HL-60 (cell line): ENCODE measurements around the gene PRR23A.

ENCODE experiments used
- CTCF ChIP-seq: IDR thresholded peaks from one replicate; pipeline ENCODE4 v1.5.1; 2011; ENCODE audit warnings: low read length, control low read depth, inconsistent platforms; ENCODE audit not compliant: insufficient read depth
- POLR2AphosphoS5 ChIP-seq: IDR thresholded peaks from 2 replicates; pipeline ENCODE4 v1.6.1; 2012; ENCODE audit warnings: low read depth

DNA sequence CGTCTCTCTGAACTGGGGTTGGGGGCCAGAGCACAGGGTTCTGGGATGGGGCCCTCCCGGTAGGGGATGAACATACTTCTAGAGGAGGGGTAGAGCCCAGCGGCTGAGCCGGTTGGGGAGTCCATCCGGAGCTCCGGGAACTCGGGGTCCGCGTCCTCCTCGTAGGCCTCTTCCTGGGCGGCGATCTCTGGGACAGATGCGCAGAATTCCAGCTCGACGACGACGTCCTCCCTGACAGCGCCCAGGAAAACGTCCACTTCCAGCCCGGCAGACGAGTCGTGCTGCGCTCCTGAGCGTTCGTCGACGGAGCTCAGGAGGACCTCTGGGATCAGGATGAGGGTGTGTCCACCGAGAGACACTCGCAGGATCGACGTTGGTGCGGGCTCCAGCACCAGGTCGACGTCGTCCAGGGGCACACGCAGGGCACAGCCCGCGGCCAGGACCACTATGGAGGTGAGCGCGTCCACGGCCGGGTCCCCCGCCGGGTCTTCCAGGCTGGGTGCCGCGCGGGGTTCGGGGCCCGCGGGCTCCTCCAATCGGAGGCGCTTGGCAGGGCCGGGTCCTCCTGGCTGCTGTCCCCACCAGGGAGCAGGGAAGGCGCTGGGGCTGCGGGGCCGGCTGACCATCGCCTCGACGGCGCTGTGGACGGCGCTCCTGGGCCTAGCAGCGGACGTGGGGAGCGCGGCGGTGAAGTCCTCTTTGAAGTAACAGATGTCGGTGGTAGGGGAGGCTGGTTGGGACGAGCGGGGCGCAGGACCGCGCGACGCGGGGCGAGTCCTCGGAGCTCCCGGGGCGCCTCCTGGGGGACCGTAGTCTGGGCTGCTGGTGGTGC, 14.2 kb upstream of the PRR23A start:
- TF ChIP-seq CTCF = no peak
- TF ChIP-seq POLR2AphosphoS5 = no peak
